Nephron (organoid): ENCODE measurements around the gene DPH1.
A peak's percentile ranks its signal among the peaks of the same experiment; 100 is the strongest.

Source experiments
- H3K27ac Mint-ChIP-seq, 3 experiments: 2 replicates each; pipeline ENCODE4 v1.8.0; 2020; ENCODE audit warnings: mixed read lengths in 3 of 3, mild to moderate bottlenecking in 2 of 3, moderate library complexity in 1 of 3
- H3K27me3 Mint-ChIP-seq: 2 replicates; pipeline ENCODE4 v1.8.0; 2021; ENCODE audit warnings: low read depth, mild to moderate bottlenecking, moderate library complexity, mixed read lengths
- H3K36me3 Mint-ChIP-seq: 2 replicates; pipeline ENCODE4 v1.8.0; 2020; ENCODE audit warnings: low read depth, mixed read lengths
- H3K4me1 Mint-ChIP-seq: 2 replicates; pipeline ENCODE4 v1.8.0; 2020; ENCODE audit warnings: mixed read lengths
- H3K4me3 Mint-ChIP-seq, 3 experiments: 2 replicates each; pipeline ENCODE4 v1.8.0; 2020; ENCODE audit warnings: mild to moderate bottlenecking in 3 of 3, mixed read lengths in 3 of 3, moderate library complexity in 2 of 3
- H3K9me3 Mint-ChIP-seq: 2 replicates; pipeline ENCODE4 v1.8.0; 2020; ENCODE audit warnings: mixed read lengths
- CTCF ChIP-seq, 3 experiments: fragments of 200-600 bp; sonication (generic); IDR thresholded peaks; one replicate each; pipeline ENCODE4 v1.5.0; 2021; ENCODE audit warnings: antibody characterized with exemption in 3 of 3; ENCODE audit not compliant: unreplicated experiment in 3 of 3

The DPH1 gene

DNA sequence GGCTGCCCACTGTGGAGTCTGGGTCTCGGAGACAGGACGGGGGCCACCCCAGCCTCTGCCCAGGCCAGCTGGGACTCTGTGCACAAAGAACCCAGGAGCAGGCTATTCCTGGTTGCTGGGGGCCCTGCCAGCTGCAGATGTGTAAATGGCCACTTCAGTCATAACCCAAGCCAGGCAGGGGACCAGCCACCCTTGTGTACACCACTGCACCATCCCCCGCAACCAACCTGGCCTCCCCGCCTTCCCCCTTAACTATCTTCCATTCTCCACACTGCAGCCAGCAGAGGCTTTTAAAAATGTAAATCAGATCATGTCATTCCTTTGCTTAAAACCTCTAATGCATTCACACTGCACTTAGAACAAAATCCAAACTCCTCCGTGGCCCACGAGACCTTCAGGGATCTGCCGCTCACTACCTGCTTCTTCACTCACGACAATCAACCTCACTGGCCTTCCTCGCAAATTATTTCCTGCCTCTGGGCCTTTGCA, 33.1 kb upstream of the DPH1 start:
- Mint-ChIP-seq H3K27me3 (peaks cover 27% of the 10 kb centered on the region), H3K4me1 (peaks cover 38% of the 10 kb centered on the region), H3K27ac (peak overlapping the region; percentile 65 to 97 (median 87)), H3K4me3 (peak overlapping the region; percentile 26 to 75 (median 74)), H3K9me3 (no peaks in the 10 kb centered on the region), H3K36me3 (no peaks in the 10 kb centered on the region)
- no peak for TF ChIP-seq CTCF (IDR thresholded peaks at IDR 0.05; ENCODE audit: unreplicated experiment in 3 of 3)

- H3K27me3 Mint-ChIP-seq = peaks cover 26% of the 10 kb centered on the region
- TF ChIP-seq CTCF (IDR thresholded peaks at IDR 0.05; ENCODE audit: unreplicated experiment in 3 of 3) = no peak
- H3K4me3 Mint-ChIP-seq = peak overlapping the region; percentile 26 to 75 (median 74)
- no peaks in the 10 kb centered on the region for H3K36me3 Mint-ChIP-seq
- peaks cover 38% of the 10 kb centered on the region for H3K4me1 Mint-ChIP-seq
- peak overlapping the region; percentile 65 to 97 (median 87) for H3K27ac Mint-ChIP-seq
- no peaks in the 10 kb centered on the region for H3K9me3 Mint-ChIP-seq
These were observed 32.5 kb upstream of the DPH1 start for GRCh38 chr17:1997289-1997926.

DNA sequence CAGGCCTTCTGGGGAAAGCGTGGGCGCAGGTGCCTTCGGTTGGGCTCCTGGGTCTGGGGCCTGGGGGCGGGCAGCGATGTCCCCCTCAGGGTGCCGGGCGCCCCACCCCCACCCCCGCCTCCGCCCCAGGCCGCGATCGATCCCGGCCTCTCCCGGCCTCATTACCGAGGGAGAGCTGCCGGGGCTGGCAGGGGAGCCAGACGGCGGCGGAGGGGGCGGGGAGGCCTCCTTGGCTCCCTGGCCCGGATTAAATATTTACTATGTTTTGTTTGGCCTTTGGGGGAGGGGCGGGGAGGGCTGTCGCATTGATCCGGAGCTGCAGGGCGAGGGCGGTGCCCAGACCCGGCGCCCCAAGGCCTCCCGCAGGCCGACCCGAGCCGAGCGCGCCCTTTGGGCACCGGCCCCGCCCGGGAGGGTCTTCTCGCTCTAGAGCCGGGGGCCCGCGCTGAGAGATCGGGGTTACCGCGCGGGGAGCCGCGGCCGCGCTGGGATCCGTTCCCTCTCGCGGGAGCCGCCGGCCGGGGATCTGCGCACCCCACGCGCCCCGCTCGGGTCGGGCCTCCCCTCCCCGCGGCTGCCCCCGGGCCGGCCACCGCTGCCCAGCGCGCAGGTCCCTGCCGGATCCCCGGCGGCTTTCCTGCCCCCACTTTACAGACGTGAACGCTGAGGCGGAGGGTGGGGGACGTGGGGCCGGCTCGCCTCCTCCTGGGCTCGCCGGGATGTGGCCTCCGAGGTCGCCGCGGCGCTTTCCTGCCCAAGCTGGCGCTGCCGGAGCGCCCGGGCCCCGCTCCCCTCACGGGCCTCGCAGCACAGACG, 31.8 kb upstream of the DPH1 start:
- H3K4me3 Mint-ChIP-seq = no peak overlapping the region
- H3K27ac Mint-ChIP-seq = peak overlapping the region in 1 of 3 experiments; percentile 97
- peaks cover 38% of the 10 kb centered on the region for H3K4me1 Mint-ChIP-seq
- TF ChIP-seq CTCF (IDR thresholded peaks at IDR 0.05; ENCODE audit: unreplicated experiment in 3 of 3) = no peak
- H3K9me3 Mint-ChIP-seq = no peaks in the 10 kb centered on the region
- H3K27me3 Mint-ChIP-seq = peaks cover 22% of the 10 kb centered on the region
- H3K36me3 Mint-ChIP-seq = no peaks in the 10 kb centered on the region

DNA sequence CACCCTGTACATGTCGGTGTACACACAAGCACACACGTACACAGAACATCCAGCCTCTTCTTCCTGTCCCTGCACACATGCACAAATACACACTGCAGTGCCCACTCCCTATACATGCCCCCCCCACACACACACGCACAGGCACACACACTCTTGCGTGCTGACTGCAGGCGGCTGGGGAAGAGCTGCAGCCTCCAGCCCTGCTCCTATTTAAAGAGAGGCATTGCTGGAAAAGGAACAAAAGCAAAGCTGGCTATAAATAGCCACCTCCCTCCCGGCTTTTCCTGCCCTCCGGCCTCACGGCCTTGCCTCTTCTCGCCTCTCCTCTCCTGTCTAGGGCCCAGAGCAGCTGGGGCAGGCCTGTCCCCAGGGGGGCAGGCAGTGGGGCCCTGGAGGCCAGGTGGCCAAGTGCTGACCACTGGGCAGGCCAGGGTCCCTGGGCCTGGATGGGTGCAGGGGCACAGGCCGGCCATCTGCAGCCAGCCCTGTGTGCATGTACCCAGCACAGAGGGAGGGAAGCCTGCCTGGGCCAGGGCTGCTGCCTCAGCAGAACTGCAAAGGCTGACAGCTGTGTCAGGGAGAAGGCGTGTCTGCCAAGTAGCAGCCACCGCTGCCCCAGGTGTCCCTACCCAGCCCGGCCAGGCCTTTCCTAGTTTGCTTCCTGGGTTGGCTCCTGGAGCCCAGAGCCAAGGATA, 30.2 kb upstream of the DPH1 start:
- peak overlapping the region; percentile 89 to 98 (median 98) for H3K27ac Mint-ChIP-seq
- H3K27me3 Mint-ChIP-seq = peaks cover 12% of the 10 kb centered on the region
- TF ChIP-seq CTCF (IDR thresholded peaks at IDR 0.05; ENCODE audit: unreplicated experiment in 3 of 3) = no peak
- peaks cover 38% of the 10 kb centered on the region for H3K4me1 Mint-ChIP-seq
- H3K9me3 Mint-ChIP-seq = no peaks in the 10 kb centered on the region
- H3K36me3 Mint-ChIP-seq = no peaks in the 10 kb centered on the region
- H3K4me3 Mint-ChIP-seq = peak overlapping the region; percentile 67 to 81 (median 72)

- TF ChIP-seq CTCF (IDR thresholded peaks at IDR 0.05; ENCODE audit: unreplicated experiment in 3 of 3) = no peak
- Mint-ChIP-seq H3K36me3 (no peaks in the 10 kb centered on the region), H3K4me3 (peak overlapping the region in 1 of 3 experiments; percentile 50), H3K27me3 (no peaks in the 10 kb centered on the region), H3K9me3 (no peaks in the 10 kb centered on the region), H3K27ac (peak overlapping the region in 2 of 3 experiments; percentile 54 to 90), H3K4me1 (peaks cover 15% of the 10 kb centered on the region)
These were observed 27.1 kb upstream of the DPH1 start for GRCh38 chr17:2002767-2003329.
